SW480 (cell line): ENCODE results near the gene RNF19B.

Source experiments
- DNase-seq: peaks from one replicate; pipeline ENCODE4 v3.0.0-alpha.2; 2016; ENCODE audit warnings: low spot score

The RNF19B gene

GRCh38 chr1:32888134-32888533 lies 76.5 kb downstream of the RNF19B start:
- no peak for DNase-seq

GRCh38 chr1:32887623-32888022 lies 77.0 kb downstream of the RNF19B start:
- no peak for DNase-seq

- DNase-seq, result no peak
These were observed 77.7 kb downstream of the RNF19B start for GRCh38 chr1:32886828-32887414.
